ENCODE data around the gene MARCHF11. TPM values are rescaled to one million over a fixed set of nuclear protein-coding genes. Genes with fewer than 3 reads are reported as not detected.

MARCHF11 gene
- total and polyA plus RNA-seq, 2 of the 8 experiments (the other 6 are each of a cell fraction or from before 2014, with no cell fraction given): 0.27 to 0.82 TPM

GRCh38 chr5:16156152-16156551 lies 23.4 kb downstream of the MARCHF11 start:
- POLR2A ChIA-PET (ENCODE audit: partially characterized antibody): no interaction called here
- H3K23me2 ChIP-seq (ENCODE audit: low read depth, low read length): no peaks in the 10 kb centered on the region; the same call in 1 of the 2 replicates
- no peak overlapping the region for H4K5ac ChIP-seq (ENCODE audit: insufficient read length, low read depth, low read length)
- 78% methylated on average over 1 of the region's 1 CpG; no CpG with 5 or more reads in 1 of the 2 experiments for WGBS, 2 experiments (ENCODE audit: extremely low coverage in 1 of 2, insufficient coverage in 1 of 2, insufficient read length in 1 of 2, insufficient replicate concordance in 2 of 2, low coverage in 1 of 2, low lambda C conversion rate in 2 of 2, missing lambda C conversion rate in 1 of 2)
- CTCF ChIA-PET (ENCODE audit: partially characterized antibody): interaction anchor here (0.9 to 2.2 kb wide), 4 partner anchors 10 to 300 kb away, joined by 3 to 7 read pairs (median 3); no protein-coding TSS in a partner anchor
- no peak overlapping the region for H2BK120ac ChIP-seq (replicated peaks; ENCODE audit: low read depth, low read length)
- H3K79me1 ChIP-seq (ENCODE audit: low read depth, low read length): no peaks in the 10 kb centered on the region
- H2BK15ac ChIP-seq (ENCODE audit: low read length): no peak overlapping the region
- no peaks in the 10 kb centered on the region for H3K79me2 ChIP-seq (ENCODE audit: control insufficient read depth in 1 of 2, insufficient read depth in 2 of 2, low read length in 2 of 2)
- DNase-seq (ENCODE audit: low read depth in 1 of 2, low spot score in 2 of 2): no peak
- no peak overlapping the region for H3K27ac ChIP-seq (ENCODE audit: low read depth, low read length)
- H2AK5ac ChIP-seq (ENCODE audit: low read depth, low read length): no peak overlapping the region
- H2BK20ac ChIP-seq (ENCODE audit: low read length): no peak overlapping the region
- H3K4me3 ChIP-seq (ENCODE audit: extremely low read depth in 1 of 4, insufficient read depth in 2 of 4, low read depth in 3 of 4, low read length in 4 of 4): no peak overlapping the region
- no peak overlapping the region for H3K4me2 ChIP-seq (ENCODE audit: insufficient read depth in 1 of 2, low read depth in 2 of 2, low read length in 2 of 2)
- no peak overlapping the region for H3K56ac ChIP-seq (replicated peaks; ENCODE audit: insufficient read length, low read depth, low read length)
- H4K91ac ChIP-seq (replicated peaks; ENCODE audit: insufficient read length, low read length): no peak overlapping the region
- TF ChIP-seq HDAC6 (IDR thresholded peaks at IDR 0.05; ENCODE audit: low read depth, low read length) (no peak), SIX5 (IDR thresholded peaks at IDR 0.05; ENCODE audit: low read depth, low read length) (no peak), RBBP5 (IDR thresholded peaks at IDR 0.05; ENCODE audit: borderline replicate concordance, low read depth, low read length) (no peak)
- no peaks in the 10 kb centered on the region for H3K4me1 ChIP-seq (replicated peaks in 1 of 4; ENCODE audit: control insufficient read depth in 3 of 4, insufficient read depth in 4 of 4, low read length in 3 of 4)
- H2BK12ac ChIP-seq (ENCODE audit: low read depth, low read length): no peak overlapping the region
- no peaks in the 10 kb centered on the region for H3K27me3 ChIP-seq (replicated peaks in 1 of 4; ENCODE audit: control insufficient read depth in 3 of 4, extremely low read depth in 1 of 4, insufficient read depth in 3 of 4, low read length in 3 of 4)
- no peak overlapping the region for H3K9ac ChIP-seq (replicated peaks in 1 of 4; ENCODE audit: extremely low read depth in 1 of 4, low read depth in 3 of 4, low read length in 3 of 4)
- H4K8ac ChIP-seq (ENCODE audit: extremely low read depth, insufficient read depth, low read length): no peak overlapping the region
- no peaks in the 10 kb centered on the region for H3K36me3 ChIP-seq (ENCODE audit: control insufficient read depth in 2 of 4, insufficient read depth in 4 of 4, low read length in 3 of 4)
- H2BK5ac ChIP-seq (ENCODE audit: low read depth, low read length): no peak overlapping the region
- no peak overlapping the region for H3K23ac ChIP-seq (ENCODE audit: insufficient read length)
- no peaks in the 10 kb centered on the region for H3K9me3 ChIP-seq (ENCODE audit: insufficient read depth in 2 of 2, low read depth in 1 of 2, low read length in 1 of 2)
- H4K20me1 ChIP-seq (replicated peaks in 1 of 2; ENCODE audit: control insufficient read depth in 1 of 2, insufficient read depth in 2 of 2, low read length in 2 of 2): no peaks in the 10 kb centered on the region
- no peak overlapping the region for H3K18ac ChIP-seq (ENCODE audit: extremely low read depth, low read length)
- FAIRE-seq: no peak
- no peak overlapping the region for H3K4ac ChIP-seq (replicated peaks; ENCODE audit: insufficient read length, low read depth, low read length)
- no peak overlapping the region for H3K14ac ChIP-seq (ENCODE audit: insufficient read length)
- no peak overlapping the region for H2AFZ ChIP-seq (ENCODE audit: low read length)

Measured in H1 (cell line).